ENCODE data around the gene DTWD1.
"Not testable (repeated sequence)": the region's sequence is repeated elsewhere in the genome, so short reads cannot be mapped to it uniquely, and the experiment has no call there.

DTWD1 gene

GRCh38 chr15:49646891-49647290, 26.0 kb downstream of the DTWD1 start:
- DNase-seq (ENCODE audit: low spot score) = no peak

DNA sequence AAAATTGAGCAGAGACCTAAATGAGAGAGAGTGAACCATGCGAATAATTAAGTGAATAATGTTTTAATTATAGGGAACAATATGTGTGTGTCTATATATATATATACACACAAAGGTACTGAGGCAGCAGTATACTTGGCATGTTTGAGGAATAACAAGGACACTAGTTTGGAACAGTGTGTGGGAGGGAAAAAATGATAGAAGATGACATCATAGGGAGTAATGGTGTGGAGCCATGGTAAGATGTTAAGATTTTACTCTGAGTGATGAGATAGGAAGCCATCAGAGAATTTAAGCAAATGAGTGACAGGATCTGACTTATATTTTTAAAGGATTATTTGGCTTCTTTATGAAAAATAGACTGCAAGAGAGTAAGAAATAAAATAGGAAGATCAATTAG, 29.1 kb downstream of the DTWD1 start:
- no peak for DNase-seq (ENCODE audit: low spot score)

- DNase-seq (ENCODE audit: low spot score) = no peak
Observed at GRCh38 chr15:49650676-49651075, 29.8 kb downstream of the DTWD1 start.

DNA sequence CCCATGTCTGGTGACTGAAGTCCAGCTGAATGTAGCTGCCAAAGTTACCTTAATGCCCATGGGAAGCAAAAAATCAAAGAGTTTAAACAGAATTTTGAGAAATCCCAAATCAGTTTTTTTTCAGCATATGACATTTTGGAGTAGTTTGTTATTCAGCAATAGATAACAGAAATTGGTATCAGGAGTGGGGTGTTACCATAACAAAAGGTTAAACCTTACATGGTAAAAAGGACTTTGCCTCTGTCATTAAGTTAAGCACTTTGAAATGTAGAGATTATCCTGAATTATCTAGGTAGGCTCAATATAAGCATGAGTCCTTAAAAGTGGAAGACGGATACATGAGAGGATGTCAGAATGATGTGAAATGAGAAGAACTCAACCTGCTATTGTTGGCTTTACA, 32.1 kb downstream of the DTWD1 start:
- DNase-seq (ENCODE audit: low spot score) = no peak

GRCh38 chr15:49656734-49657133, 35.9 kb downstream of the DTWD1 start:
- DNase-seq (ENCODE audit: low spot score) = no peak

DNA sequence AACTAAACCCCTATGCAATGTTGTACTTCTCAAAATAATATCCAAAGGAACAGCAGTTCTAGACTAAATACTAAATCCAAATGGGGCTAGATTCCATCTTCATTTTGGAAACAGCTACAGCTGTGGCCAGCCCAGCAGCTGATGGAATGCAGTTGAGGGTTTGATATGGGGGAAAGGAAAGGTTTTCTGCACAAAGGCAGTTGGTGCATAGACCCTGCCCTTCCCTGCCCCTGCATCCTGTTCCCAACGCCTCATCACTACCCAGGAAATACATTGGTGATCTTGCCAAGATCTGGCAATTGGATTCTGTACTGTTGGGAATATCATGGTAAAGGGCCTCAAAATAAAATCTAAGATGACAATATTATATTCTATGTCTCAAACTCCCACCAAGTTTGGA, 43.9 kb downstream of the DTWD1 start:
- DNase-seq (ENCODE audit: low spot score) = no peak

DNA sequence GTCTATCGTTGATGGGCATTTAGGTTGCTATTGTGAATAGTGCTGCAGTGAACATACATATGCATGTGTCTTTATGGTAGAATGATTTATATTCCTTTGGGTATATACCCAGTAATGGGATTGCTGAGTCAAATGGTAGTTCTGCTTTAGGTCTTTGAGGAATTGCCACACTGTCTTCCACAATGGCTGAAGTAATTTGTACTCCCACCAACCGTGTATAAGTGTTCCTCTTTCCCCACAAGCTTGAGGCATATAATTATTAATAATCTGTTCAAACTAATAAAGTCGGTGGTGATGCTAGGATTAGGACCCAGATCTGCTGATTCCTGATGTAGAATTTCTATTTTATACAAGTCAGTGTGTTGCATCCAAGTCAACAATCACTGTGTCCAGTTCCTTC, 45.6 kb downstream of the DTWD1 start:
- DNase-seq (ENCODE audit: low spot score) = not testable (repeated sequence)

GRCh38 chr15:49669288-49669687, 48.4 kb downstream of the DTWD1 start:
- DNase-seq (ENCODE audit: low spot score) = no peak

DNA sequence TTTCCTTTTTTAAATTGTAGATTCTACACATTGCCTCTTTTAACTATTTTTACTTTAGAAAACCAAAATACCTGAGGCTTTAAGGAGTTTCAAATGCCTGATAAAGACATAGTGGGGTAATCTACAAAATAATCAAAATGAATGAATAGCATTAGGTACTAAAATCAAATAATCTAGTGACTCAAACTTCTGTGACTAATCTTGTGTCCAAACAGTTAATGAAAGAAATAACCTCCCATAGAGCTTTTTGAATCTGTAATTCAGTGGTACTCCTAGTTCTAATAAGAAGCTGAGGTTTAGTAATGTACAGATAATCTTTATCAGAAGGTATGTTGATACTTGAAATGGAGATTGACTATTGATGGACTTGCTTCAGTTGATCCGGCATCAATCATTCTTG, 53.0 kb downstream of the DTWD1 start:
- DNase-seq (ENCODE audit: low spot score) = no peak

DNA sequence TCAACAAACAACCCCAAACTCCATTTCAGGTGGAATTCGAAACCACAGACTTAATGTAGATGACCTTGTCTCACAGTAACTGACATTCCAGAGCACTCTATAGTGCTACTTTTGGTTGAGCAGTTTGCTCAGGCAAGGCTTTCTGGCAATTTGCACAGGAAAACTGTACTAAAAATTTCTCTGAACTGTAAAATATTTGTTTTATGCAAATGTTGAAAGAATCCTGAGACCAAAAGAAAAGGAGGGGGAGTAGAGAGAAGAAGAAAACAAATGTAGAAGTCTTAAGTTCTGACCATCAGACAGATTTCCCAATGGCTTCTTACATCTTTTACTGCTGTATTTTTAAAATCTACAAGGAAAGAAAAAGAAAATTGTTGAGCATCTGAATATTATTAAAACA, 53.5 kb downstream of the DTWD1 start:
- no peak for DNase-seq (ENCODE audit: low spot score)

DNA sequence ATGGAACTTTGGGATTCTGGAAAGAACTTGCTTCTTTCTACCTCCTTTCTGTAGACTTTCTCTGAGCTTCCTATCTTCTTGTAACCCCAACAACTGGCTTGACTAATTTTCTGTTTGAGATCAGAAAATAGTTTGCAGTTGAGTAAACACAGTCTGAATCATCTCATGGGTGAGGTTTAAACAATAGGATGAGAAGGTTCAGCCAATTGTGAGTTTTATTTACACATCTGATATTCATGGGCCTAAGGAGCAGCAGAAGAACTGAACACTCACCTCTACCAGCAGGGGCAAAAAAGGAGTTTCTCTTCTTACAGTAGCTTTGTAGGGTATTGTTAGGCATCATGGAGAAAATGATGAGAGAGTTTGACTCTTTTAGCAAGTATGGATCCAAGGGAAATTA, 54.2 kb downstream of the DTWD1 start:
- no peak for DNase-seq (ENCODE audit: low spot score)

DNA sequence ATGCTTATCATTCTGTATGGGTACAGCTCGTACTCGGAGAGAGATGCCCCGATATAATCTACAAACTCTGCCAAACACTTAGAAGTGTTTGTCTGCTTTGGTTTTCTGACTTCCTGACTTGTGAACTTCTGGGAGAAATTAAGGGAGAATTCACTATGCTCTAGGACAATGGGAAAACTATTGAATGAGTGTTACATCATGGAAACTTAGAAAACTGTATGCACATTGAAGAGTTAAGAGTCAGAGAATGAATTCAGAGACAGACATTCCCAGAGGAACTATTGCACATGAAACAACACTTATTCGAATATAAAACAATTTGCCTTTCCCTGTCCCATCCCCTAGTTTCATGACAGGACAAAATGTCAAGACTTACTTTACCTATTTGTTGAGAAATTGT, 57.8 kb downstream of the DTWD1 start:
- DNase-seq (ENCODE audit: low spot score) = no peak

GRCh38 chr15:49686599-49686998, 65.8 kb downstream of the DTWD1 start:
- no peak for DNase-seq (ENCODE audit: low spot score)

GRCh38 chr15:49688135-49688790, 67.4 kb downstream of the DTWD1 start:
- DNase-seq (ENCODE audit: low spot score) = no peak

GRCh38 chr15:49692514-49693090, 71.8 kb downstream of the DTWD1 start:
- no peak for DNase-seq (ENCODE audit: low spot score)

DNA sequence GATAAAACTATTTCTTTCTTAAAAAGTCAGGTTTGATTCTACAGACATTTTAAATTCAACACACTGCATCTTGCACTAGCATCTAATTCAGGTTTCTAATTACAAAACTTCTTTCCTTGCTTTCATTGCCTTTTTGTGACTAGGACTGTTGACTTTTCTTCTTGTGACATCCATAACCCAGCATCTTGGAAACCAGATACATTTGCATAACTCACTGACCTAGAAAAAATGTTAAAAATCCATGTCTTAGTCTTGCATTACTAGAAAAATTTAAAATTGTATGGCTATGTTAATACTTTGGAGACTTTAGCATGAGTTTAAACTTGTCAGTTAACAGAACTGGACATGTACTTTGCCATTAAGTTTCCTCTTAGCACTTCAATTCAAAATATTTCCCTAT, 72.7 kb downstream of the DTWD1 start:
- no peak for DNase-seq (ENCODE audit: low spot score)

- DNase-seq (ENCODE audit: low spot score) = no peak
Observed at GRCh38 chr15:49696433-49696832, 75.6 kb downstream of the DTWD1 start.

GRCh38 chr15:49697121-49697520, 76.3 kb downstream of the DTWD1 start:
- DNase-seq (ENCODE audit: low spot score) = no peak

DNA sequence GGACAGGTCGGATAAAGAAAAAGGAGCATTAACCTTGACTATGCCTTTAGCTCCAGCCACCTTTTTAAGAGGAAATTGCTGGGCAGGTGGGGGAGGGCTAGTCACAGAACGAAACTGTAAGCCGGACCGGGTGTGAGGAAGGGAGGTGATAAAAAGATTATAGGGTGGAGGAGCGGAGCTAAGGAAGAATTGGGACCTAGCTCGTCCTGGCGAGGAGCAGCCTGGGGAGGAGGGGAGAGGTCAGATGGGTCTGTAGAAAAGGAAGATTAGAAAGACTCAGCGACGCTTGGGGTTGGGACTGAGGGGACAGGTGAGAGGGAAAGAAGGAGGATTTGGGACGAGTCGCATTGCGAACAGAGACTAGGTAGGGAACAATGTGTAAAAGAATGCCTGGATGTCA, 82.1 kb downstream of the DTWD1 start:
- DNase-seq (ENCODE audit: low spot score) = not testable (repeated sequence)
